PC-3 (cell line): Measurements from ENCODE around the gene KRT83.

Experiments used
- EZH2phosphoT487 ChIP-seq: fragments of 300-600 bp; sonication (generic); IDR thresholded peaks from 2 replicates; pipeline ENCODE4 v1.6.1; 2018; ENCODE audit warnings: mild to moderate bottlenecking, antibody characterized with exemption, low read length, borderline replicate concordance
- TF ChIP-seq, protein P1 (sequence below): fragments of 300-600 bp; sonication (generic); conservative IDR thresholded peaks from 2 replicates; pipeline ENCODE4 v1.5.1; 2017; ENCODE audit warnings: antibody characterized with exemption, low read depth, mild to moderate bottlenecking, low read length

DNA sequence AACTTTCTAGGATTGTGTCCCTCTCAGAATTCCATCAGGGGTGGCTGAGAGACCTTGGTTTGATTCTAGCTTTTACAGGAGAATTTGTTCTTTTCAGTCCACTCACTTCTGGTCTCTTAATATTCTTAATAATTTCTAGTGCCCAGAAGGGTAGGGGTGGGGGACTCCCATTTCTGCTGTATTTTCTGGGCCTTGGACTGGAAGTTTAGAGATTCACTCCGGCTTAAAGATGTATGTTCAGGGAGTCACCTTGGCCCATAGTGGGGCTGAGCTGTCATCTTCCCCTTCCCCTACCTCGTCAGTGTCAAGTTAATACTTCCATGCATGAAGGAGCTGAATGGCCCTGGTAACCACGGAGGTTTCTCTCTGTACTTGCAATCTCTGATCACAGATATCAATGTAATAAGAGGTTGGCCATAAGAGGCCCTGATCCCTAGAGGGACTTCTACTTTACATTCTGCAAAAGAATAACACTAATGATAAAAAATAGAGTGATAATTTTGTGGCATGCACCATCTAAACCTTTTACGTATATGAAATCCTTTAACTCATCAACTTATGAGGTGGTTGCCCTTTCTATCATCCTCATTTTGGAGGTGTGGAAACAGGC lies 36.5 kb downstream of the KRT83 start:
- TF ChIP-seq, protein P1, sequence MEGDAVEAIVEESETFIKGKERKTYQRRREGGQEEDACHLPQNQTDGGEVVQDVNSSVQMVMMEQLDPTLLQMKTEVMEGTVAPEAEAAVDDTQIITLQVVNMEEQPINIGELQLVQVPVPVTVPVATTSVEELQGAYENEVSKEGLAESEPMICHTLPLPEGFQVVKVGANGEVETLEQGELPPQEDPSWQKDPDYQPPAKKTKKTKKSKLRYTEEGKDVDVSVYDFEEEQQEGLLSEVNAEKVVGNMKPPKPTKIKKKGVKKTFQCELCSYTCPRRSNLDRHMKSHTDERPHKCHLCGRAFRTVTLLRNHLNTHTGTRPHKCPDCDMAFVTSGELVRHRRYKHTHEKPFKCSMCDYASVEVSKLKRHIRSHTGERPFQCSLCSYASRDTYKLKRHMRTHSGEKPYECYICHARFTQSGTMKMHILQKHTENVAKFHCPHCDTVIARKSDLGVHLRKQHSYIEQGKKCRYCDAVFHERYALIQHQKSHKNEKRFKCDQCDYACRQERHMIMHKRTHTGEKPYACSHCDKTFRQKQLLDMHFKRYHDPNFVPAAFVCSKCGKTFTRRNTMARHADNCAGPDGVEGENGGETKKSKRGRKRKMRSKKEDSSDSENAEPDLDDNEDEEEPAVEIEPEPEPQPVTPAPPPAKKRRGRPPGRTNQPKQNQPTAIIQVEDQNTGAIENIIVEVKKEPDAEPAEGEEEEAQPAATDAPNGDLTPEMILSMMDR, result no peak
- TF ChIP-seq EZH2phosphoT487, result no peak
